ENCODE measurements around the gene S1PR1. TPM values are rescaled to one million over a fixed set of nuclear protein-coding genes. Genes with fewer than 3 reads are reported as not detected.
"Not testable (repeated sequence)": the region's sequence is repeated elsewhere in the genome, so short reads cannot be mapped to it uniquely, and the experiment has no call there.

The S1PR1 gene
- total RNA-seq: 10 to 100 TPM; 56.0 to 68.2 TPM

DNA sequence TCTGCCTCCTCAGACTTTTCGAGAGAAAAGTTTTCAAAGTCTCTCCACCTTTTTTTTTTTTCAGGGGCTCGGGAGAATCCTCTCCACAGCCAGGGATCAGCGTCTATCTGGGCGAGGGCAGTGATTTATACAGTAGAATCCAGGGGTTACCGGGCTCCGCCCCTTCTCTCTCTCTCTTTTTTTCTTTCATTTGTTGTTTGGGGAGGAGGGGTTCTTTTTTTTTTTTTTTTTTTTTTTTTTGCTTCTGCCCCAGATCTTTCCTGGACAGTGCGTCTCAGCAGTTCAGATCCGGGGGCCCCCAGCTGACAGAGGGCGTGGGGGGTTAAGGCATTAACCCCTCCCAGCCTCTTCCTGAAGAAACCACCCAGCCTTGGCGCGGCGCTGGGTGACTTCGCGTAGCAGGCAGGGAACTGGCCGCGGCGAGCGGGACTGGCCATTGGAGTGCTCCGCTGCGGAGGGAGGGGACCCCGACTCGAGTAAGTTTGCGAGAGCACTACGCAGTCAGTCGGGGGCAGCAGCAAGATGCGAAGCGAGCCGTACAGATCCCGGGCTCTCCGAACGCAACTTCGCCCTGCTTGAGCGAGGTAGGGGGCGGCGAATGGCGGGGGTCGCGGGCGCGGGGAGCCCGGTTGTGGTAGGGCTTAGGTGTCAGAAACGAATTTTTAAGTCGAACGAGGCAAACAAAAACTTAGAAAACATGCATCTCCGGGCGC is at the start of gene S1PR1:
TSS of gene S1PR1 (plus strand) at position 504 of the 713 bp plus-strand sequence. CDS start 1,966 bp downstream, outside the sequence.
- H3K27me3 Mint-ChIP-seq: no peaks in the 10 kb centered on the region
- CTCF ChIA-PET: interaction anchor here (0.7 to 4.6 kb wide), 18 partner anchors 9 to 99 kb away, joined by 3 to 28 read pairs (median 4); no protein-coding TSS in a partner anchor
- peaks cover 61% of the 10 kb centered on the region for H3K4me1 Mint-ChIP-seq
- ATAC-seq (peak; percentile 40), DNase-seq (peak; percentile 84)
- peak within 1 kb of the TSS; percentile 88 for H3K4me3 Mint-ChIP-seq
- peaks cover 47% of the 10 kb centered on the region for H3K36me3 Mint-ChIP-seq
- peaks cover 2% of the 10 kb centered on the region for H3K9me3 Mint-ChIP-seq (ENCODE audit: low read depth)
- peak within 1 kb of the TSS; percentile 95 for H3K27ac Mint-ChIP-seq

- Mint-ChIP-seq H3K9me3 (ENCODE audit: low read depth) (no peaks in the 10 kb centered on the region), H3K4me3 (no peak overlapping the region), H3K27me3 (no peaks in the 10 kb centered on the region), H3K27ac (no peak overlapping the region), H3K36me3 (peaks cover 16% of the 10 kb centered on the region), H3K4me1 (peaks cover 32% of the 10 kb centered on the region)
- CTCF ChIA-PET: interaction anchor here (1.0 to 1.6 kb wide), 3 partner anchors 9 to 48 kb away, joined by 3 to 5 read pairs (median 3); no protein-coding TSS in a partner anchor
- ATAC-seq: no peak
- DNase-seq: no peak
Observed at GRCh38 chr1:101187297-101187696, 49.5 kb upstream of the S1PR1 start.

DNA sequence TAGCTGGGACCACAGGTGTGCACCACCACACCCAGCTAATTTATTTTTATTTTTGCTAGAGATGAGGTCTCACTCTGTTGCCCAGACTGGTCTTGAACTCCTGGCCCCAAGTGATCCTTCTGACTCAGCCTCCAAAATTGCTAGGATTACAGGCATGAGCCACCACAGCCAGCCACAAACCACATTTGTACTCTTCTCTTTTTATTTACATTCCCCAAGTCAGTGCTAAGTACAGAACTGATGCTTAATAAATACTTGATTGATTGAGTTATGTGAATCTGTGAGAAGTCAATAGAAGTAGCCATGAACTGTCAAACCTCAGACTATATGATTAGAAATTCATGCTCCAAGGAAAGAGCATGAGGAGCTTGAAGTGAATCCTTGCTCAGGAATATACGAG is 48.5 kb upstream of the S1PR1 start:
- peaks cover 25% of the 10 kb centered on the region for H3K4me1 Mint-ChIP-seq

DNA sequence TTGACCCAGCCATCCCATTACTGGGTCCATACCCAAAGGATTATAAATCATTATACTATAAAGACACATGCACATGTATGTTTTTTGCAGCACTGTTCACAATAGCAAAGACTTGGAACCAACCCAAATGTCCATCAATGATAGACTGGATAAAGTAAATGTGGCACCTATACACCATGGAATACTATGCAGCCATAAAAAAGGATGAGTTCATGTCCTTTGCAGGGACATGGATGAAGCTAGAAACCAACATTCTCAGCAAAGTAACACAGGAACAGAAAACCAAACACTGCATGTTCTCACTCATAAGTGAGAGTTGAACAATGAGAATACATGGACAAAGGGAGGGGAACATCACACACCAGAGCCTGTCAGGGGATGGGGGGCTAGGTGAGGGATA is 47.9 kb upstream of the S1PR1 start:
- H3K4me1 Mint-ChIP-seq: peaks cover 20% of the 10 kb centered on the region
- not testable (repeated sequence) for DNase-seq; H3K4me3 Mint-ChIP-seq; H3K9me3 Mint-ChIP-seq (ENCODE audit: low read depth); H3K27me3 Mint-ChIP-seq; ATAC-seq; H3K27ac Mint-ChIP-seq
- H3K36me3 Mint-ChIP-seq: peaks cover 17% of the 10 kb centered on the region
- CTCF ChIA-PET: interaction anchor here (1.2 kb wide), 1 partner anchor 50 kb away, joined by 3 read pairs; no protein-coding TSS in a partner anchor

More for the DNA sequence above, 48.5 kb upstream of the S1PR1 start:
- peaks cover 17% of the 10 kb centered on the region for H3K36me3 Mint-ChIP-seq
- DNase-seq (no peak), ATAC-seq (no peak)
- H3K27me3 Mint-ChIP-seq: no peaks in the 10 kb centered on the region
- no peak overlapping the region for H3K27ac Mint-ChIP-seq
- no peaks in the 10 kb centered on the region for H3K9me3 Mint-ChIP-seq (ENCODE audit: low read depth)
- CTCF ChIA-PET: interaction anchor here (1.2 kb wide), 1 partner anchor 50 kb away, joined by 3 read pairs; no protein-coding TSS in a partner anchor
- no peak overlapping the region for H3K4me3 Mint-ChIP-seq

DNA sequence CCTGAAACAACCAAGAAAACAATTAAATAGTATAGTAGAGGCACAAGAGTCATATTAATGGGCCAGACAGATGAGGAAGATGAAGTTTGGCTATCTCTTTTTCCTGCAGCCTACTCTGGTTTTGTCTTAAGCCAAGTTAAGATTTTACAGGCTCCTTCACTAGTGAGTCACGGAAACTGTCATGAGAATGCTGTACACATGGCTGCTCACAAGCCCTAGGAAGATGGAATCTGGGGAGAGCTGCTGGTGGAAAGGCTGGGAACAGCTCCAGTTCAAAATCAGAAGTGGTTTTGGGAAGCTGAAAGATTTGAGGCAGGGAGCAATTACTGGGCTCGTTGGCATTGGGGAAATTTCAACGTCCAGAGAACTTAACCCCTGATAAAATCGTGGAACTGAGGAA is 46.4 kb upstream of the S1PR1 start:
- CTCF ChIA-PET: no interaction called here
- ATAC-seq: no peak
- DNase-seq: no peak
- Mint-ChIP-seq H3K27ac (no peak overlapping the region), H3K4me1 (peaks cover 20% of the 10 kb centered on the region), H3K9me3 (ENCODE audit: low read depth) (no peaks in the 10 kb centered on the region), H3K4me3 (no peak overlapping the region), H3K27me3 (no peaks in the 10 kb centered on the region), H3K36me3 (peaks cover 17% of the 10 kb centered on the region)

DNA sequence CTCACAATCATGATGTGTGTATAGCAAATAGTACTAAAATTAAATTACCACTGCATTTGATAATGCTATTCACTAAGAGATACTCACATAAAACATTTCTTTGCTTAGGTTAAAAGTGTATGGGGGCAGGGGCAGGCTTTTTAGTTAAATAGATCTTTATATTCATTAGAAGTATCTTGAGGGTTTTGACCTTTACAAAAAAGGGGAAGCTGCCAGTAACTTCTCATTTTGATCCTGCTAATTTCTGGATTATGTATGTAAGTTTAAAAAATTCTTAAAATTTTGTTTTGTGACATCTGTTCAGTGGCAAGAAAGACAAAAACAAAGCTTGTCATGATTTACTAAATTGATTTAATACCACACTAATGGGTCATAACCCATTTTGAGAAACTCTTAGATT is 45.8 kb upstream of the S1PR1 start:
- H3K4me3 Mint-ChIP-seq: no peak overlapping the region
- H3K27ac Mint-ChIP-seq: no peak overlapping the region
- ATAC-seq: no peak
- no peak for DNase-seq
- no peaks in the 10 kb centered on the region for H3K9me3 Mint-ChIP-seq (ENCODE audit: low read depth)
- H3K36me3 Mint-ChIP-seq: peaks cover 20% of the 10 kb centered on the region
- H3K27me3 Mint-ChIP-seq: no peaks in the 10 kb centered on the region
- H3K4me1 Mint-ChIP-seq: peaks cover 20% of the 10 kb centered on the region
- CTCF ChIA-PET: no interaction called here

GRCh38 chr1:101193733-101194169 is 43.1 kb upstream of the S1PR1 start:
- Mint-ChIP-seq H3K4me3 (no peak overlapping the region), H3K4me1 (peaks cover 9% of the 10 kb centered on the region), H3K36me3 (peaks cover 13% of the 10 kb centered on the region)

DNA sequence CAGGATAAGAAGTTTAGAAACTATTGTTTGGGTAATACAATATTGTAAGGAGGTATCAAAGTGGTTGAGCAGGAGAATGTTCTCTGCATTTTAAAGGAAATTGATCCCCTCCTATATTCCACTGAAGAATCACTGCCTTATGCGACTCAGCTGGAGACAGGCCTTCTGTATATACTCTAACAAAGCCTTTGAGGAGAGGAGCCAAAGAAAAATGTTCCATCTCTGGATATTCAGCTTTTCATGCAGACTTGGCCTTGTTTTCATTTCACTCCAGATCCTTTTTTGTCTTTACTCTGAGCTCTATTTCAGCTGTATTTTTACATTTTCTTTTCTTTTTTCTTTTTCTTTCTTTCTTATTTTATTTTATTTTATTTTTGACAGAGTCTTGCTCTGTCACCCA is 42.1 kb upstream of the S1PR1 start:
- H3K4me1 Mint-ChIP-seq: peaks cover 15% of the 10 kb centered on the region
- ATAC-seq (no peak), DNase-seq (no peak)
- H3K27me3 Mint-ChIP-seq: no peaks in the 10 kb centered on the region
- no peak overlapping the region for H3K27ac Mint-ChIP-seq
- H3K4me3 Mint-ChIP-seq: no peak overlapping the region
- H3K9me3 Mint-ChIP-seq (ENCODE audit: low read depth): no peaks in the 10 kb centered on the region
- peaks cover 15% of the 10 kb centered on the region for H3K36me3 Mint-ChIP-seq
- CTCF ChIA-PET: interaction anchor here (1.2 to 1.5 kb wide), 2 partner anchors 12 to 44 kb away, joined by 4 to 5 read pairs; no protein-coding TSS in a partner anchor

More at GRCh38 chr1:101193733-101194169, 43.1 kb upstream of the S1PR1 start:
- CTCF ChIA-PET: interaction anchor here (1.1 kb wide), 1 partner anchor 16 kb away, joined by 3 read pairs; no protein-coding TSS in a partner anchor
- DNase-seq (no peak), ATAC-seq (no peak)
- Mint-ChIP-seq H3K27ac (no peak overlapping the region), H3K9me3 (ENCODE audit: low read depth) (no peaks in the 10 kb centered on the region), H3K27me3 (no peaks in the 10 kb centered on the region)

- H3K4me1 Mint-ChIP-seq: peaks cover 24% of the 10 kb centered on the region
- CTCF ChIA-PET: no interaction called here
- DNase-seq: no peak
- no peak overlapping the region for H3K4me3 Mint-ChIP-seq
- H3K27me3 Mint-ChIP-seq: no peaks in the 10 kb centered on the region
- peaks cover 20% of the 10 kb centered on the region for H3K36me3 Mint-ChIP-seq
- no peaks in the 10 kb centered on the region for H3K9me3 Mint-ChIP-seq (ENCODE audit: low read depth)
- H3K27ac Mint-ChIP-seq: no peak overlapping the region
- ATAC-seq: no peak
Observed at GRCh38 chr1:101196668-101197067, 40.2 kb upstream of the S1PR1 start.

- CTCF ChIA-PET: interaction anchor here (0.8 to 2.8 kb wide), 8 partner anchors 9 to 89 kb away, joined by 3 to 9 read pairs (median 4); no protein-coding TSS in a partner anchor
Observed at GRCh38 chr1:101198842-101199636, 37.8 kb upstream of the S1PR1 start.

DNA sequence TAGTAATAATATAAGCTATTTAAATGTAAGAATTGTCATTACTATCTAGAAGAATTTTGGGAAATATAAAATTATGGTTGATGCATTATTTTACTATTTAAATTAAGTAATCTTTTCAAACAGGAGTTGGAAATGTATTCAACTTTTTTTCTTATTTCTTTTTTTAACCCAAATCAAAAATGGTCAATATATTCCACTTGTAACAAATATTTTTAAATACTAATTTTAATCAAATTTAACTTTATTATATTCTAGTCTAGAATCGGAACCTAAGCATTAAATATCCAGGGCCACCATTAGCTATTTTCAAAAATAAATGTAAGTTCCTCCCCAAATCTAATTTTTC is 37.2 kb upstream of the S1PR1 start:
- peaks cover 20% of the 10 kb centered on the region for H3K36me3 Mint-ChIP-seq
- no peaks in the 10 kb centered on the region for H3K9me3 Mint-ChIP-seq (ENCODE audit: low read depth)
- H3K4me3 Mint-ChIP-seq: no peak overlapping the region
- H3K27ac Mint-ChIP-seq: peak overlapping the region; percentile 76
- ATAC-seq (no peak), DNase-seq (no peak)
- CTCF ChIA-PET: interaction anchor here (1.2 to 2.8 kb wide), 6 partner anchors 8 to 88 kb away, joined by 3 to 9 read pairs (median 6); no protein-coding TSS in a partner anchor
- H3K27me3 Mint-ChIP-seq: no peaks in the 10 kb centered on the region
- H3K4me1 Mint-ChIP-seq: peaks cover 24% of the 10 kb centered on the region

More at GRCh38 chr1:101198842-101199636, 37.8 kb upstream of the S1PR1 start:
- H3K4me1 Mint-ChIP-seq: peaks cover 24% of the 10 kb centered on the region
- no peaks in the 10 kb centered on the region for H3K9me3 Mint-ChIP-seq (ENCODE audit: low read depth)
- DNase-seq: peak; percentile 83
- H3K4me3 Mint-ChIP-seq: peak overlapping the region; percentile 42
- H3K36me3 Mint-ChIP-seq: peaks cover 20% of the 10 kb centered on the region
- H3K27ac Mint-ChIP-seq: peak overlapping the region; percentile 88
- no peaks in the 10 kb centered on the region for H3K27me3 Mint-ChIP-seq
- peak; percentile 95 for ATAC-seq

GRCh38 chr1:101200513-101200912 is 36.3 kb upstream of the S1PR1 start:
- no peak for ATAC-seq
- Mint-ChIP-seq H3K27me3 (no peaks in the 10 kb centered on the region), H3K4me1 (peaks cover 27% of the 10 kb centered on the region), H3K27ac (peak overlapping the region; percentile 76), H3K4me3 (no peak overlapping the region), H3K9me3 (ENCODE audit: low read depth) (no peaks in the 10 kb centered on the region), H3K36me3 (peaks cover 20% of the 10 kb centered on the region)
- CTCF ChIA-PET: interaction anchor here (1.5 to 2.8 kb wide), 2 partner anchors 10 to 35 kb away, joined by 3 to 9 read pairs; no protein-coding TSS in a partner anchor
- DNase-seq: no peak
